ACHN (cell line): ENCODE measurements around the gene ADAM19.

Experiments
- DNase-seq: peaks from one replicate; pipeline ENCODE4 v3.0.0-alpha.2; 2015
- in situ Hi-C: cut with HindIII; loops from 2 replicates; pipeline ENCODE4 v1.10.0; 2017; ENCODE audit warnings: low sequenced_read_pairs, low pct_ligation_motif_present, low pct_unique_long_range_greater_than_20kb

The ADAM19 gene

DNA sequence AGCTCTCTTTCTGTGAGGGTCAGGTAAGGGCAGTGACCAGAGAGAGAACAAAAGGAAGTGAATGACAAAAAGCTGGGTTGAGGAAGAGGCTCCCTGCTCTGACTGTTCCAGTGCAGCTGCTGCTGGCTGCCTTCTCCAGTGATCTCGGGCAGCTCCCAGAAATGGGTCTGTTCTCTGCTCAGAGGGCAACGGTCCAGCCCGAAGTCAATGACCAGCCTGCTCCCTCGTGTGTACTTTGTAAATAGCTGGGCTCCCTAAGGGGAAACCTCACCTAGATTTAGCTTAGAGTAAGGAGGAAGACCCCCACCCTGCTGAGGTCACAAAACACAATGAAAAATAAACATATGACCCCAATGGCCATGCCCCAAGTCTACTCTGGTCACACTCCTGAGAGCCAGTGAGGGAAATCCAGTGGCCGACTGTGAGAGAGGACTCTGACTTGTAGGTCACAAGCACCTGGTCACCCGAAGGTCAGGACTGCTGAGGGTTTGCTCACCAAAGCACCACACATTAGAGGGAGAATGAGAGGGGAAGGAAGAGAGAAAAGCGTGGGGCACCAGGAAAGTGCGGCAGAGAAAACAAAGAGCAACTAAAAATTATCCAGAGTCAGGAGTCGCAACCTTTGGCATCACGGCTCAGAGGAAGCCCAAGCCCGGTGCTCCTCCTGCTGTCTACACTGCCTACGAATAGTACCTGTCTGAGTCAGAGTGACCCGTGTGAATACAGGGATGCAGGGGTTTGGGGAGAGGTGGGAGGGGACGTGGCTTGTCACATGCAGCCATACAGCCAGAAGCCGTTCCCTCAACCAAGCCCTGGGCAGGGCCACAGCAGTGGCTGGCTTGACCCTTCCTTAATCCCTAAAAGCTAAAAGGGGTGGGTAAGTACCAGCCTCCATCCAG lies 95.7 kb downstream of the ADAM19 start:
- in situ Hi-C loops = no loop called here
- no peak for DNase-seq

DNA sequence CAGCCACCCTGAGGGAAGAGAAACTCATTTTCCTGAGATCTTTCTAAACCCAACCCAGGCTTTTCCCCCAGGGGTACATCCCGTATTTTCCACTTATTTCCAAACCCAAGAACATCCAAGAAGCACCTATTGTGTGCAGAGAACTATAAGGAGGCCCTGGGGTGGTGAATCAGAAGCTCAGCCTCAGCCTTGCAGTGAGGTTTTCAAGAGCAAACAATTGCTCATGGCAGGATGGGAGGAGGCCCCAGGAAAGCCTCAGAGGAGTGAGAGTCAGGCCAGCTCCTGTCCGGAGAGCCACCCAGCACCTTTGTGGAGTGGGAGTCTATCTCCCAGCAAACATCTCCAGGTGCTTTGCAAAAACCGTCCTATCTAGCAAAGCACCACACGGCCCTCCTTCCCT lies 96.4 kb downstream of the ADAM19 start:
- in situ Hi-C loops = no loop called here
- DNase-seq = no peak

DNA sequence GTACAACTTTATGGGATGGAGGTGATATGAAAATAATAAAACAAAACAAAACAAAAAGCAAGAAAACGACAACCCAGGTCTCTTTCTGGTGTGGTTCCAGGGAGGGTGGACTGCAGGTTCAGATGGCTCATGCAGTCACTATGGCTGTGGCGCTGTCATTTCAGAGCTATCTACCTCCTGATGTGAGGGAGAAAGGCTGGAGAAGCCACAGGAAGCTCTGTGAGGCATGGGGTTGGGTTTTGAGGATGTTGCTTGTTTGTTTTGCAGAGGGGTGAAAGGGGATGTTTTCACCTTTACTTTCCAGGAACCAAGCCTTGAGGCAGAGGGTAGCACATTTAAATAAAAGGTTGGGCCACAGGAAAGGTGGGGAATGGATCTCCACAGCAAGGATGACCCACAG lies 96.8 kb downstream of the ADAM19 start:
- DNase-seq = no peak
- in situ Hi-C loops = no loop called here

DNA sequence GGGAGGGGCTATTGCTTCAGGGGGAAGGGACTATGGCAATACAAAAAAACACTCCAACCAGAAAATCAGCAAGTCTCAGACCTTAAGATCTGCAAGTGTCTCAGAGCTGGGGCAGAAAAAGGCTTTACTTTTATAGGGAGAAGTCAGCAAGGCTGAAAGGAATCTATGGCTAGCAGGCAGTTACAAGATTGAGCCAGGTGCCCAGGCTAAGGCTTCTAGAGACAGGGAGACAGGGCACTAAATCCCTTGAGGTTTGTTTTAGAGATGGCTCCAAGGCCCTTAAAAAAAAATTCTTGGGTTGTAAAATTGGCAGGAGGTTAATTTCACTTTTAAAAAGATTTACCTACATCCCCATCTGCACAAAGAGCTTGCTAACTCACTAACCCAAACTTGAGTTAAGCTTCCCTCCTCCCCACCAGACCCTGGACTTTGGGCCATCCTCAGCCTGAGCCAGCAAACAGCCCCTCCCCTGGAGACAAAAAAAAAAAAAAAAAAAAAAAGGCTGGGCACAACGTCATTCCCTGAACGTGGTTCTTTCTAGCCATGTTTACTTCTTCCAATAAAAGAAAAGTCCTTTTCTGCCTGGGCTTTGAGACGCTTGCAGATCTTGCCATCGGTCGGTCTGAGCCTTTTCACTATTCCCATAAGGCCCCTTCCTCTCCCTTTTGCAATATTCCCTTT lies 97.6 kb downstream of the ADAM19 start:
- DNase-seq = no peak
- in situ Hi-C loops = no loop called here

DNA sequence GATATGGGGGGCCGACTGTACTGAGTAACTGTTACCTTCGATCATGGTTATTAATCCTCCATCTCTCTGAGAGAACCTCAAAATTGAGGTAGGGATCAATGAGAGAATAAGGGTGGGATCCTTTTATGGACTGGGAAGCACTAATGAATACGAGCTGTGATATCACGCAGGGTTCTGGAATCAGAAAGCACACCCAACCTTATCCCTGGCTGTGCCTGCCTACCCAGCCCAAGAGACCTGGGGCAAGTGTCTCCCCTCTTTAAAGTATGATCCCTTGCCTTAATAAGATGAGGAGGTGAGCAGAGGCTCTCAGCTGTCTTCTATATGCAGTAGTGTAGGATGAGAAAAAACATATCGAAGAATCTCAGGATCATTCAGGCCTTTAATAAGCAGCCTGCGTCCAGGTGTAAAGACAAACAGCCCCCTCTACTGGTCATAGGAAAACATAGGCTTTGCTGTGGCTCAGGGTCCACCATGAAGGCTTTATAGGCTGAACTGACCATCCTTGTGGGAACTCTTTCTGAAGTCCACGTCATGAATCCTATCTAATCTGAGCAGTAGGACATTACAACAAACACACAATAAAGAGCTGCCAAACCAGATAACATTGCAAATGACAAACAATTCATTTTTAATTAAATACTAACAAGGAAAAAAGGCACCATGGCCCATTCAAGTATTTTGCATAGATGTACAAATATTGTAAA lies 98.7 kb downstream of the ADAM19 start:
- in situ Hi-C loops = no loop called here
- peak; percentile 77 for DNase-seq

DNA sequence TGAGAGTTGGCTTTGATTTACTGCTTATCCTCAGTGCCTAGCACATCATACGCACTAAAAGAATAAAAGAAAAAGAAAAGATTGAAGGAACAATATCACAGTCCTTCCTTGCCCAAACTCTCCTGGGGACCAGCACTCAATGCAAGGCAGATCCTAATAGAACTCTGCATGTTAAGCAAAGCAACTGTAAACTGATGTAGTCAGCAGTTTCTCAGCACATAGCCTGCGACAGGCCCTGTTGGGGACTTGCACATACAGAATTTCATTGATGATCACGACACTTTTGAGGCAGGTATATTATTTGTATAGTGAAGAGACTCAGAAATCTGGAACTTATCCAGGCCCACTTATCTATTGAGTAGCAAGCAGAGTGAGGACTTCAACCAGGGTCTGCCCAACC lies 100.1 kb downstream of the ADAM19 start:
- in situ Hi-C loops = no loop called here
- DNase-seq = no peak

DNA sequence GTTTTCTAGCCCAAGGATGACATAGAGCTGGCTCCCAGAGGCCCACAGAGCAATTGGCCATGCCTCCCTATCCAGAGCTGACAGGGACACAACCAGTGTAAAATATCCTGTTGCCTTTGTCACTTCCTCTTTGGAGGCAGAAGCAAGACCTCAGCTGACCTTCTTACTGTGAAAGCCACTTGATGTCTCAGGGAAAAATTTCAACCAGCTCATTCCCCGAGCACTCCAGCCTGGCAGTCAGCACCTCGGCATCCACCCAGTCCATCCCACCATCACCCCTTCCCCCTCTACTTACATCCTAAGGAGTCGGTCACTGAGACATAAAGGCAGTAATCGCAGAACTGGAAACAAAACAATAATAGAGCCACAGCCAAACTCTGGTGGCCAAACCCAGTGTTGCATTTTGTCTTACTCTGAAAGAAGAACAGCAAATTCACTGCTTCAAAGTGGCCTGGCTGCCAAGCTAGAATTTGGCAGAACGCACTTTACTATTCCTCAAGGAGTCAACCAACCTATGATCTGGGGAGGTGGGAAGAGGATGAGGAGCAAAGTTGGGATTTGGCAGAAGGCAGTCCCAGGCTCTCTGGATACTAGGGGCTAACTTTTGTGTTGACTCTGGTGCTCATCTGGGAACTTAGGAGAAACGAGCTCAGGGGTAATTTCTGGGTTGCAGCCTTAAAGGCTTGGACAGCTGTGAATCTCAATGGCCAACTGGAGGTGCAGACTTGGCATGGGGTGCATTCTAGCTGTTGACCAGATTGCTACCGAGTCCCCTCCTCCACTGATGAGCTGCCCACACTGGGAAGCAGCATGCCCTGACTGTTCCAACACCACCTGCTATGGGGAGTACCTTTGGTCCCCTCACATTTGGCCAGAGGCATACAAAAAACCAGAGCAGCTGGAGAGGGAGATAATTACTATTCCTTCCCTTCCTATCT lies 101.9 kb downstream of the ADAM19 start:
- in situ Hi-C loops = no loop called here
- no peak for DNase-seq

DNA sequence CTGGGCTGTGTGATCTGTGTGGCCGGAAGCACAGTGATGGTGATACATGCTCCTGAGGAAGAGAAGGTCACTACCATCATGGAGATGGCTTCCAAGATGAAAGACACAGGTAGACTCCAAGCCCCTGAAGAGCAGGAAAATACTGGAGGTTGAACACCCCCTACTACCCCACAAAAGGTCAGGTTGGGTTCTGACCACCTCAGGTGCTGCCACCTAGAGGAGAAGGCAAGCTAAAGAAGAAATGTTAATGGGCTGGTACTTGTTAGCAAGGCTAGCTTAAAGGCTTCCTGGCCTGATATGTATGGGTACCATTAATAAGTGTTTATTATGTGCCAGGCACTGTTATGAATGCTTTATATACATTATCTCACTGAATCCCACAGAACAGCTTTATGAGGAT lies 103.9 kb downstream of the ADAM19 start:
- peak; percentile 45 for DNase-seq
- in situ Hi-C loops = no loop called here

DNA sequence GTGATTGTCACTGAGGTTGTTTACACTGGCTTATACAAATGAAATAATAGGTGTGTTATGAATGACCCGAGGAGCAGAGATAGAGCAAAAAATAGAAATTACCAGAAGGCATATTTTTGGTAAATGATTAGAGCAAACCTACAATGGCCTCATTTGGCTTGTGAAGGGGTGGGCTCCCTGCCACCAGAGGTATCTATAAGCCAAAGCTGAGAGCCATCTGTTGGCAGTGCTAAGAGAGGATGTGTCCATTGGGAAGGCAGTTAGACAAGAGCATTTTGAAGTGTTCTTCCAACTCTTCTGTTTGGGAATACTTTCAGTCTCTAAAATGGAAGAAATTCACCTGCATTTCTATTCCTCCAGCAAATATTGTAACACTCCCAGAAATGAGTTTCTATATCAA lies 104.9 kb downstream of the ADAM19 start:
- DNase-seq = no peak
- in situ Hi-C loops = no loop called here

DNA sequence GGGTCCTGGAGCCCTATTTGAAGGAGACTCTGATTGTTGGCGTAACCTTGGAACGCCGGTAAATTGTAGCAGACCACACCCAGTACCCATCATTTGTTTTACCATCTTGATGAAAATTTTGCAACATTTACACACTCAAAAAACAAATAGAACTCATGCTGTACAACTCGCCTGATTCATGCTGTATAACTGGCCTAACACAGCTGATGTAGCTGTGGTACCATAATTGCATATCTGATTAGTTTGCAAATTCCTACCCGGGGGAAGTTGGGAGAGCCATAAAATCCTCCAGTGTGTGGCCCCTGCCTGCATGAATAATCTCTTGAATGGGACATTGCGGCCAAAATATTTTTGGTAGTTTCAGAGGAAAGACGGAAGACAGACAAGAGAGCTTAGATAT lies 105.9 kb downstream of the ADAM19 start:
- DNase-seq = no peak

DNA sequence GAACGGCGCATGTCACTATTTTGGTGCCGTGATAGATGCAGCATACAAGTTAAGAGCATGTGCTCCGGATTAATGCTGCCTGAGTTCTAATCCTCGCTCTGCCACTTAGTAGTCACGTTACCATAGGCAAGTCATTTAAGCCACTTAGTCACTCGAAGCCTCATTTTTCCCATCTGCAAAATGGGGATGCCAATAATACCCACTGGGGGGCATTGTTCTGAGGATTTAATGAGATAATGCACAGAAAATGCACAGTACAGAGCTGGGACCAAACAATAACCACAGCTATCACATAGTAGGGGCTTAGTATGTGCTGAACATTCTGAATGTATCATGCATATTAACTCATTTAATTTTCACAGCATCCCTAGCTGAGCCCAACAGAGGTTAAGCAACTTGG lies 106.5 kb downstream of the ADAM19 start:
- DNase-seq = no peak
- in situ Hi-C loops = no loop called here

More for the DNA sequence above, 105.9 kb downstream of the ADAM19 start:
- in situ Hi-C loops = no loop called here

DNA sequence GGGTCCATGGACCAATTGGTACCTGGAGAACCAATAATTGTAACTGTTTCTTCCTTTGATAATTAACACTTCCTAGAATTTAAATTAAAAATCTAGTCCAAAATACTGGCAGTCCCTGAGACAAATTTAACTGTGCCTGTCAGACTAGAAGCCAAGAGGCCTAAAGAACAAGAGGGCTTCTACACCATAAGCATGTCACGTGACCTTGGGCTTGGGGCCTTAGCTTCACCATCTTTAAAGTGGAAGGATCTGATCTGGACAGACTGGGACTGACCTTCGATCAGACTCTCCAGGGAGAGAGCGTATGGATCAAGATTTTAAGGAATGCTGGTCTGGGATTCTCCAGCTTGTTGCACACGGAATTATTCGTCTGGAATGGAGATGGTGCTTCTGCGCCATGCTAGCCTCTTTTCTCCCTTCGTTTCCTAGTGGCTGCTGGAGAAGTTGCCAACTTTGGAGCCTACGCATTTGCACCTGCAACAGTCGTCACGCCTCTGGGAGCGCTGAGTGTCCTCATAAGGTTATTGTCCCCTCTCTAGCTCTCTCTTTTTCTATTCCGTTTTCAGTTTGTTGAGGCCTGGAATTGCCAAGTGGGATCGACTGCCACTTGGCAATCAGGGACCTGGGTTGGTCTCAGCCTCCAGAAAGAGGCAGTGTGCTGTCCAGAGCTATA lies 107.1 kb downstream of the ADAM19 start:
- in situ Hi-C loops = no loop called here
- no peak for DNase-seq

DNA sequence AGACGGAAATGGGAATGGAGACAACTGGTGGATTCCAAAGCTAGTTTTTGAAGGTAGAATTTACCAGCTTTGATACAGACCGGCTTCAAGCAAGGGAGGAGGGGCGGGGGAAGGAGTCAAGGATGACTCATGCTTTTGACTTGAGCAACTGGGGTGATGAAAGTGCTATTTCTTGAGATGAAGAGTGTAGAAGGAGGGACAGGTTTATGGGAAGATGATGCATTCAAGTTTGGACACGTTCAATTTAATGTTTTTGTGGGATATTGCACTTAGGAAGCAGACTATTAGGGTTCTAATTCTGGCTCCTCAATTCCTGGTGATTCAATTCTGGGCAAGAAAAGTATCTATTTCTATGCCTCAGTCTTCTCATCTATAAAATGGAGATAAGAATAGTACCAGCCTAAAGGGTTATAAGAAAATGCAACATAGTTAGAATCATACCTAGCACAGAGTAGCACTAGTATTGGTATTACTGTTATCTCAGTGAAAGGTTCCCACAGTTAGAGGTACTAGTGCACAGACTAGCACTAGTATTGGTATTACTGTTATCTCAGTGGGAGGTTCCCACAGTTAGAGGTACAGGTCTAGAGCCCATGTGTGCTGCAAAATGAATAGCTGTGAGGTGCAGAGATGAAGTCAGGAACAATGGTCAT lies 110.9 kb downstream of the ADAM19 start:
- DNase-seq = peak; percentile 74
- in situ Hi-C loops = no loop called here

DNA sequence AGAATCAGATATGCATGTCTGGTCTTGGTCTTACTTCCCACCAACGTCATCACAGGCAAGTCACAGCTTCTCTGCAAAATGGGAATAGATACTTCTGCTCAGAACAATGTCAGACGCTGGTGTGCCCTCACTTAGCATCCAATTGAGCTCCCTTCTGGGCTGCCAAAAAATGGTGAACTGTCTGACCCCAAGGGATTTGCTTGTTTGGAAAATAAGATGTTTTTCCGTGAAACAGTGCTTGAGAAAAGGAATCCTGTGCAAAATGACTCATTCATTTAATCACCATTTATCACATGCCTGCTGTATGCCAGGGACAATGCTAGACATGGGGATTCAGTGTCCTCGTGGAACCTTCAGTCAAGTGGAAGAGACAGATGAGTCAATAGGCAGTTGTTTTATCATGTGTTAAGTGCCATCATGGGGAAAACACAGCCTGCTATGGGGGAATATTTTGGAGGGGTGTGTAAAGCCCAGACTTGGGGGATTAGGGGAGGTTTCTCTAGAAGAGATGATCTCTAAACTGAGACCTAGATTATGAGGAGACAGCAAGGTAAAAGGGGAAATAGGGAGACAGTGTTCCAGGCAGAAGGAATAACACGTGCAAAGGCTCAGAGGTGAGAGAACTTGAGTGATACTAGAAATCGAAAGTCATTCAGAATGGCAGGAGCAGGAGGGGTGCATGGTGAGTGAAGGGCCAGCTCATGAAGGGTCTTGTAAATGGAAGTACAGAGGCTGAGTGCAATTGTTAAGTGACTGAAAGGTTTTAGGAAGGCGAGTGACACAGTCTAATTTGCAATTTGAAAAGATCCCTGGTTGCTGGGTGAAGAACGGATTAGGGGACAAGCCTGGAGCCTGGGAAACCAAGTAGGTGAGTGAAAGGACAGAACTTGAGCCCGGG lies 111.7 kb downstream of the ADAM19 start:
- in situ Hi-C loops = no loop called here
- DNase-seq = peak; percentile 36

DNA sequence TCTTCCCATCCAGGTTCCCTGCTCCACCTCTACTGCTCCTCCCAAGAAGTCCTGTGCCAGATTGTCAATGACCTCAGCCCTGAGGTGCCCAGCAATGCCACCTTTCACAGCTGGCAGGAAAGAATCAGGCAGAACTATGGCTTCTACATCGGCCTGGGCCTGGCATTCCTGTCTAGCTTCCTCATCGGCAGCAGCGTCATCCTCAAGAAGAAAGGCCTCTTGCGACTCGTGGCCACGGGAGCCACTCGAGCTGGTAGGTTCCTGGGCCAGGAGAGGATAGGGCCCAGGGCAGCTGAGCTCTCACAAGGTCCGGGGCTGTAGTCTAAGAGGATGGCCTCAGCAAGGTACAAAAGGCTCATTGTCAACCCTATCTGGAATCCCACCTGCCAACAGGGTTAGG lies 112.5 kb downstream of the ADAM19 start:
- no peak for DNase-seq
- in situ Hi-C loops = no loop called here

DNA sequence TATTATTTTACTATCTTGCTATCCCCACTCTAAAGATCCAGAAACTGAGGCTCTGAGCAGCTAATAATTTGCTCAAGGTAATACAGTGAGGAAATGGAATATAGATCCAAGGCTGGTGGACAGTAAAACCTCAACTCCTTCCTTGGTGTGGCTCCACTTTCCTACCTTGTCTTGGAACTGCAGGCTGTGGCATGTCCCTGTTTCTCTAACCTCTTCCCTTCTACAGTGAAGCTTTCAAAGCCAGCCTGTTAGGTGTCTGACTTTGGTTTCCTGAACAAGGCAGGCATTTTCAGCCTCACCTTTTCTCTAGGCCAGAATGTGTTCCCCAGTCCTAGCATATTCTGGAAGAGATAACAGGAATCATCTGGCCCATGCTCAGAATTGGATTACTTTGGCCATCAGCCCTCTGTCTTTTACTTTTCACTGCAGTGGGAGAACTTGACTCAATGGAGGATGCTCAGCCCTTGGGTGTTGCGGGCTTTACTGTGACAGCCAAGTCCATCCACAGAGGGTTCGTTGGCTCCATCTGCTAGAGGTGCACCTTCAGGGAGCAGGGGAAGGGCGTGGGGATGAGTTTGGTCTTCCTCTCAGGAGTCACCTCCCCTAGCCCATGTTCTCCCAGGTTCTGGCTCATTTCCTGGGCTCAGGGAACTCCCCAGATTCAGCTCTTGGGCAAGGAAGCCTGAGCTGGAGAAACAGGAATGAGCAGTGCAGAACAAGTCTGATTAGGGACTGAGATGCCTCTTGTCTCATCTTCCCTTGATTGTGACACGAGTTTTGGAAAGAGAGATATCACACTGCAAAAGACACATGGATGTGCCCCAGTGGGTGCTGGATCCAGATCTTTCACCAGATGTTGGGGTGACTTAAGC lies 114.4 kb downstream of the ADAM19 start:
- no peak for DNase-seq
- in situ Hi-C loops = no loop called here
